CD14-positive monocyte (primary cell): Measurements from ENCODE around the gene SS18. TPM values are rescaled to one million over a fixed set of nuclear protein-coding genes. Genes with fewer than 3 reads are reported as not detected.

Experiments
- DNase-seq, 3 donors: peaks; one replicate each; pipeline ENCODE4 v3.0.0-alpha.2; 2011 to 2022
- H2AFZ ChIP-seq: 2 replicates; pipeline ENCODE4 v1.6.0; 2012; ENCODE audit warnings: mild to moderate bottlenecking, low read depth, low read length, inconsistent platforms; ENCODE audit not compliant: insufficient read depth, poor library complexity, severe bottlenecking
- H3K27ac ChIP-seq, 2 donors: 1 replicate in 1 of 2; 2 replicates in 1 of 2; pipeline ENCODE4 v1.5.1; 2012 to 2013; ENCODE audit warnings: low read length in 2 of 2, control low read depth in 1 of 2, inconsistent platforms in 1 of 2, low read depth in 1 of 2, mild to moderate bottlenecking in 1 of 2
- H3K27me3 ChIP-seq, 2 donors: one replicate each; pipeline versions ENCODE4 v1.6.0 to v1.6.1; 2011 to 2013; ENCODE audit warnings: low read length in 2 of 2; ENCODE audit not compliant: control insufficient read depth in 2 of 2, insufficient read depth in 2 of 2
- H3K36me3 ChIP-seq, 2 donors: replicated peaks in 1 of 2; 1 replicate in 1 of 2; 2 replicates in 1 of 2; pipeline versions ENCODE4 v1.5.1 to v1.6.1; 2012 to 2013; ENCODE audit warnings: low read length in 2 of 2, control low read depth in 1 of 2, inconsistent platforms in 1 of 2, mild to moderate bottlenecking in 1 of 2; ENCODE audit not compliant: insufficient read depth in 2 of 2, control insufficient read depth in 1 of 2
- H3K4me1 ChIP-seq, 2 donors: 1 replicate in 1 of 2; 2 replicates in 1 of 2; pipeline versions ENCODE4 v1.5.1 to v1.6.1; 2012 to 2013; ENCODE audit warnings: low read length in 2 of 2, control low read depth in 1 of 2, inconsistent platforms in 1 of 2, mild to moderate bottlenecking in 1 of 2, moderate library complexity in 1 of 2; ENCODE audit not compliant: insufficient read depth in 2 of 2, control insufficient read depth in 1 of 2
- H3K4me2 ChIP-seq: replicated peaks from 2 replicates; pipeline ENCODE3; 2012; ENCODE audit warnings: low read length, moderate library complexity, mild to moderate bottlenecking; ENCODE audit not compliant: poor library complexity, severe bottlenecking; ENCODE audit errors: extremely low read depth
- H3K4me3 ChIP-seq, 3 experiments: fragments of 200-600 bp in 1 of 3; sonication (generic) in 1 of 3; replicated peaks in 1 of 3; 1 replicate in 2 of 3; 2 replicates in 1 of 3; pipeline ENCODE4 v1.5.1; 2011 to 2013; ENCODE audit warnings: low read length in 3 of 3, mild to moderate bottlenecking in 3 of 3, control low read depth in 2 of 3, low read depth in 2 of 3, inconsistent platforms in 1 of 3, moderate library complexity in 1 of 3
- H3K79me2 ChIP-seq: 2 replicates; pipeline ENCODE4 v1.6.0; 2012; ENCODE audit warnings: mild to moderate bottlenecking, control low read depth, inconsistent platforms, low read length, moderate library complexity; ENCODE audit not compliant: insufficient read depth
- H3K9ac ChIP-seq: 2 replicates; pipeline ENCODE4 v1.6.0; 2017; ENCODE audit warnings: low read length, mild to moderate bottlenecking; ENCODE audit not compliant: insufficient read depth, poor library complexity, severe bottlenecking
- H3K9me3 ChIP-seq, 2 donors: replicated peaks in 1 of 2; 1 replicate in 1 of 2; 2 replicates in 1 of 2; pipeline versions ENCODE4 v1.5.1 to v1.6.1; 2012 to 2013; ENCODE audit warnings: low read length in 2 of 2, control low read depth in 1 of 2; ENCODE audit not compliant: control insufficient read depth in 1 of 2, insufficient read depth in 1 of 2
- H4K20me1 ChIP-seq: 2 replicates; pipeline ENCODE4 v1.6.0; 2012; ENCODE audit warnings: mild to moderate bottlenecking, low read length, control low read depth, moderate library complexity; ENCODE audit not compliant: insufficient read depth
- H3K27ac Mint-ChIP-seq, 7 donors: one replicate each; pipeline ENCODE4 v1.8.0; 2020; ENCODE audit warnings: mild to moderate bottlenecking in 7 of 7, mixed read lengths in 7 of 7, moderate library complexity in 6 of 7, inconsistent platforms in 2 of 7
- H3K27me3 Mint-ChIP-seq, 3 donors: one replicate each; pipeline ENCODE4 v1.8.0; 2021 to 2022; ENCODE audit warnings: low read depth in 3 of 3, mild to moderate bottlenecking in 3 of 3, mixed read lengths in 3 of 3, moderate library complexity in 3 of 3, inconsistent platforms in 1 of 3
- H3K36me3 Mint-ChIP-seq, 2 donors: one replicate each; pipeline ENCODE4 v1.8.0; 2020; ENCODE audit warnings: mixed read lengths in 2 of 2, inconsistent platforms in 1 of 2, mild to moderate bottlenecking in 1 of 2
- H3K4me1 Mint-ChIP-seq: one replicate; pipeline ENCODE4 v1.8.0; 2020; ENCODE audit warnings: mild to moderate bottlenecking, mixed read lengths
- H3K4me3 Mint-ChIP-seq, 2 donors: one replicate each; pipeline ENCODE4 v1.8.0; 2020; ENCODE audit warnings: mild to moderate bottlenecking in 2 of 2, mixed read lengths in 2 of 2, moderate library complexity in 1 of 2
- H3K9me3 Mint-ChIP-seq, 7 donors: one replicate each; pipeline ENCODE4 v1.8.0; 2020 to 2022; ENCODE audit warnings: mixed read lengths in 7 of 7, mild to moderate bottlenecking in 6 of 7, moderate library complexity in 6 of 7, inconsistent platforms in 2 of 7
- CTCF ChIP-seq: fragments of 200-600 bp; IDR thresholded peaks from one replicate; pipeline ENCODE4 v1.8.0; 2022; ENCODE audit warnings: antibody characterized with exemption, mild to moderate bottlenecking
- whole genome bisulfite sequencing: methylation state at CpG from one replicate; pipeline ENCODE4 v1.1.5; 2013; ENCODE audit warnings: missing lambda C conversion rate; ENCODE audit not compliant: insufficient coverage; 5-methylcytosine and 5-hydroxymethylcytosine counted together
- intact Hi-C, 2 donors: fragments of 100-400 bp; cut with micrococcal nuclease; formaldehyde crosslinking; loops; one replicate each; pipeline versions ENCODE4 v1.15.0 to v1.15.1; 2023
- polyA plus RNA-seq, 3 donors: library from polyadenylated mRNA; depleted of rRNA in 1 of 3; unstranded in 2 of 3; stranded (reverse) in 1 of 3; fragments of 300-500 nt in 2 of 3; fragments of >200 nt in 1 of 3; fragmentation: Illumina TruSeq in 2 of 3; gene quantifications; 1 replicate in 2 of 3; 2 replicates in 1 of 3; pipeline ENCODE4 v1.2.3, GENCODE V29; 2012 to 2021

SS18 gene
- polyA plus RNA-seq, 3 donors: 23.0 to 50.5 (median 36.3) TPM

- H3K36me3 Mint-ChIP-seq: peaks cover 36 to 50% of the 10 kb centered on the region in 2 donors
- Histone ChIP-seq H3K4me3 (no peak overlapping the region), H3K36me3 (peaks cover 24 to 67% of the 10 kb centered on the region in 2 donors), H3K27me3 (no peaks in the 10 kb centered on the region), H3K27ac (no peak overlapping the region), H3K9ac (no peak overlapping the region), H3K4me2 (no peak overlapping the region), H3K79me2 (no peaks in the 10 kb centered on the region), H4K20me1 (peaks cover 16% of the 10 kb centered on the region), H3K4me1 (no peaks in the 10 kb centered on the region), H3K9me3 (no peaks in the 10 kb centered on the region), H2AFZ (no peak overlapping the region)
- TF ChIP-seq CTCF: no peak
- H3K4me1 Mint-ChIP-seq: peaks cover 7% of the 10 kb centered on the region
- intact Hi-C loops: no loop called here
- no peak overlapping the region for H3K4me3 Mint-ChIP-seq
- H3K9me3 Mint-ChIP-seq: peaks cover 0 to 3% (median 0%) of the 10 kb centered on the region in 7 donors
- H3K27me3 Mint-ChIP-seq: peaks cover 0 to 1% (median 0%) of the 10 kb centered on the region in 3 donors
- DNase-seq: no peak
- H3K27ac Mint-ChIP-seq: peak overlapping the region in 1 of 7 donors; percentile 5
Observed at GRCh38 chr18:26046419-26047077, 43.9 kb downstream of the SS18 start.

GRCh38 chr18:26044807-26045206, 45.6 kb downstream of the SS18 start:
- Mint-ChIP-seq H3K36me3 (peaks cover 35 to 44% of the 10 kb centered on the region in 2 donors), H3K4me1 (peaks cover 7% of the 10 kb centered on the region), H3K27me3 (peaks cover 0 to 1% (median 0%) of the 10 kb centered on the region in 3 donors), H3K4me3 (no peak overlapping the region), H3K9me3 (peaks cover 0 to 3% (median 0%) of the 10 kb centered on the region in 7 donors), H3K27ac (no peak overlapping the region)
- H2AFZ ChIP-seq: no peak overlapping the region
- H3K9me3 ChIP-seq: no peaks in the 10 kb centered on the region
- intact Hi-C loops: no loop called here
- no peak overlapping the region for H3K4me3 ChIP-seq
- WGBS: 100% methylated on average over 2 of the region's 3 CpGs
- no peaks in the 10 kb centered on the region for H3K27me3 ChIP-seq
- peaks cover 16 to 66% of the 10 kb centered on the region in 2 donors for H3K36me3 ChIP-seq
- no peaks in the 10 kb centered on the region for H3K79me2 ChIP-seq
- H4K20me1 ChIP-seq: peaks cover 21% of the 10 kb centered on the region
- H3K27ac ChIP-seq: no peak overlapping the region
- TF ChIP-seq CTCF: no peak
- no peak overlapping the region for H3K4me2 ChIP-seq
- H3K4me1 ChIP-seq: no peaks in the 10 kb centered on the region
- H3K9ac ChIP-seq: no peak overlapping the region
- DNase-seq: no peak
